ENCODE results near the gene MRPS23. TPM values are rescaled to one million over a fixed set of nuclear protein-coding genes. Genes with fewer than 3 reads are reported as not detected.

MRPS23 gene
- total RNA-seq, 1 donor: 20.1 TPM

- no peak for DNase-seq (ENCODE audit: low read depth)
- TF ChIP-seq, protein P1, sequence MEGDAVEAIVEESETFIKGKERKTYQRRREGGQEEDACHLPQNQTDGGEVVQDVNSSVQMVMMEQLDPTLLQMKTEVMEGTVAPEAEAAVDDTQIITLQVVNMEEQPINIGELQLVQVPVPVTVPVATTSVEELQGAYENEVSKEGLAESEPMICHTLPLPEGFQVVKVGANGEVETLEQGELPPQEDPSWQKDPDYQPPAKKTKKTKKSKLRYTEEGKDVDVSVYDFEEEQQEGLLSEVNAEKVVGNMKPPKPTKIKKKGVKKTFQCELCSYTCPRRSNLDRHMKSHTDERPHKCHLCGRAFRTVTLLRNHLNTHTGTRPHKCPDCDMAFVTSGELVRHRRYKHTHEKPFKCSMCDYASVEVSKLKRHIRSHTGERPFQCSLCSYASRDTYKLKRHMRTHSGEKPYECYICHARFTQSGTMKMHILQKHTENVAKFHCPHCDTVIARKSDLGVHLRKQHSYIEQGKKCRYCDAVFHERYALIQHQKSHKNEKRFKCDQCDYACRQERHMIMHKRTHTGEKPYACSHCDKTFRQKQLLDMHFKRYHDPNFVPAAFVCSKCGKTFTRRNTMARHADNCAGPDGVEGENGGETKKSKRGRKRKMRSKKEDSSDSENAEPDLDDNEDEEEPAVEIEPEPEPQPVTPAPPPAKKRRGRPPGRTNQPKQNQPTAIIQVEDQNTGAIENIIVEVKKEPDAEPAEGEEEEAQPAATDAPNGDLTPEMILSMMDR (IDR thresholded peaks at IDR 0.05; ENCODE audit: insufficient read depth, low read length): no peak
- H3K4me3 ChIP-seq (ENCODE audit: low read depth, low read length): no peak overlapping the region
These were observed 14.4 kb downstream of the MRPS23 start for GRCh38 chr17:57835333-57835900.

DNA sequence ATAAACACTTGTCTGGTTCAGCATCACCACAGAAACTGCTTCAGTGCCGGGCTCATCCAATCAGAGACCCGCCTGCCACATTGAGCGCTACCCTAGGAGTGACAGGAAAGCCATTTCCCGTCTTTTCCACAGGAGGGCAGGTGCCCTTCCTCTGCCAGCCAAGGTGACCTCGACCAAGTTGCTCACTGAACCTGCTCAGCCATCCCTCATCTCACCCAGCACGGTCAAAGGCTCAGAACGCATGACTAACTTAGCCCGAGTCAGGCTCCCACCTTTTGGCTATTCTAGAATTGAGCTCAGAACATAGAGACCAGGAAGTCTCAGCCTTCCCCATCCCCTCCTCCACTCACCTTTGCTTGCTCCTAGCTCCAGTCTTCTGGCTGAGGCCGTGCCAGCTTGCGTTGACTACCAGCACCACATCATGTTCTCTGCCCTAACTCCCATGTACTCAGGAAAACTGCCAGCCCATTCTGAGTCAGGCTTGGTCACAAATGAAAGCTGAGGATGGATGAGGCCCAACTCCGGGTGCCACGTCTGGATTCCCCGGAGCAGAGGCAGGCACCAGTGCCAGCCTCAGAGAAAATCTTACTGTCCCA is 15.6 kb downstream of the MRPS23 start:
- peak; percentile 31 for DNase-seq (ENCODE audit: low read depth)
- TF ChIP-seq, protein P1 (IDR thresholded peaks at IDR 0.05; ENCODE audit: insufficient read depth, low read length): peak; percentile 14
- no peak overlapping the region for H3K4me3 ChIP-seq (ENCODE audit: low read depth, low read length)

DNA sequence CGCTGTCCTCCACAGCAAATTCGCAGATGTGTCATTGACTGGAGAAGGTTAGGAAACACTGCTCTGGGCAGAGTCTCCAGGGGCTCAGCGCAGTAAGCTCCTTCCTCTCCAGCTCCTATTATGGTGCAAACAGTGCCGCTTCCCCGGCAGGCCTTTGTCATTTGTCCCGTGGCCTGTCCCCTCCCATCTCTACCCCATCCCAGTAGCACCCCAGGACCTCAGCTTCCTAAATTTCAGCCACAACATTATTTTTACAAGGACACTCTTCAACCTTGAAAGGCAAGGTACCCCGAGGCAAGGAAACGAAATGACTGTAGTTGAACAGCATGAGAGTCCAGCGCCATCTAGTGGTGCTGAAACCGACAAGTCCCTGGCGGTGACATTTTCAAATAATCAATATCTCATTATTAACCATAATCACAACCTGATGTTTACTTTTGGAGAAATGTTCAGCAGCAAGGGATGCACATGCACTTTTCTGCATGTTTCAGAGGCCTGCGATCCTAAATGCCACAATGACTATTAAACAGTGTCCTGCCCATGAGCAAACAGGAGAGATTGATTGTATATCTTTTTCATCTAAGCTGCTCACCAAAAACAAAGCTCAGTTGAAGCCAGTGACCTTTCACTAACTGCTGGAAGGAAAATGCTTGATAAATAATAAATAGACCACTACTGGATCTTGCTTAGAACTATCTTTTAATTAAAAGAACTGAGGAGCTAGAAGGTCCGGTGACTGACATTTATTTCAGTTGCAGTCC is 16.5 kb downstream of the MRPS23 start:
- TF ChIP-seq, protein P1 (IDR thresholded peaks at IDR 0.05; ENCODE audit: insufficient read depth, low read length): peak; percentile 87
- DNase-seq (ENCODE audit: low read depth): peak; percentile 81
- peak overlapping the region; percentile 63 for H3K4me3 ChIP-seq (ENCODE audit: low read depth, low read length)

DNA sequence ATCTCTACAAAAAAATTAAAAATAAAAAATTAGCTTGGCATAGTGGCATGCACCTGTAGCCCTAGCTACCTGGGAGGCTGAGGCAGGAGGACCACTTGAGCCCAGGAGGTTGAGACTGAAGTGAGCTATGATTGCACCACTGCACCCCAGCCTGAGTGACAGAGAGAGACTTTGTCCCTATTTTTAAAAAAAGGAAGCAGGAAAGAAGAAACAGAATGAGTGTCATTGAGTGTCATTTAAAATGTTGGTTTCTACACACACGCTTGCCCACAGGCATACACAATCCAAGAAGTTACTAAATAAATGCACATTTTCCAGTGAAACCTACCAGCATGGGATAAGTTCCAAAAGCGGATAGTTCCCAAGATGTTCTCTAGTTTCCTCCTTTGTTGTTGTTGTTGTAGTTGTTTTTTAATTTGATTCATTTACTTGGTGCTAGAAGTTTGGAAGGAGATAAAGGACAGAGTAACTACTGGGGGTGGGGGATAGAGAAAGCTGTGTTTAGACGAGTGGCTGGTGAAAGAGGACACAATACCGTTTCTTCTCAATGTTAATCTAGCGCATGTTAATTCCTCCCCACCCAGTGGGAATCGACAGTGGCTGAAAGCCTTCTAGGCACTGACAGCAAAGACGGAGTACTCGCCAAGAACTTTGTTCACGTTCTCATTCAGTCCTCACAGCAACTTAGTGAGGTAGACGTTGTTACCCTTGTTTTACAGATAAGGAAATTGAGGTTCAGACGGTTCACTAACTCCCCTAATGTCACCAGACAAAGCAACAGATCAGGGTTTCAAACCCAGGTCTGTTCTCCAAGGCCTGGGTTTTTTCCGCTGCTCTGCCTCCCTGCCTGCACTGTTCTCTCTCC is 17.3 kb downstream of the MRPS23 start:
- TF ChIP-seq, protein P1 (IDR thresholded peaks at IDR 0.05; ENCODE audit: insufficient read depth, low read length): no peak
- H3K4me3 ChIP-seq (ENCODE audit: low read depth, low read length): peak overlapping the region; percentile 63

GRCh38 chr17:57830880-57831279 is 19.0 kb downstream of the MRPS23 start:
- DNase-seq (ENCODE audit: low read depth): no peak
- no peak overlapping the region for H3K4me3 ChIP-seq (ENCODE audit: low read depth, low read length)
- TF ChIP-seq, protein P1 (IDR thresholded peaks at IDR 0.05; ENCODE audit: insufficient read depth, low read length): no peak

More for the DNA sequence above, 17.3 kb downstream of the MRPS23 start:
- no peak for DNase-seq (ENCODE audit: low read depth)

Data from fibroblast of the aortic adventitia (primary cell).